HepG2 (cell line): ENCODE results near the gene PRR36. TPM values are rescaled to one million over a fixed set of nuclear protein-coding genes. Genes with fewer than 3 reads are reported as not detected.

ENCODE experiments used
- ARID3A ChIP-seq: IDR thresholded peaks from 2 replicates; pipeline ENCODE4 v1.6.1; 2012; ENCODE audit warnings: low read depth, low read length, improper control_type of control experiment
- GTF3A ChIP-seq: sonication (generic); formaldehyde crosslinking; conservative IDR thresholded peaks from 2 replicates; pipeline ENCODE4 v1.4.0; 2020; ENCODE audit warnings: mild to moderate bottlenecking, missing genetic modification reagents
- MIXL1 ChIP-seq: IDR thresholded peaks from 2 replicates; pipeline ENCODE4 v1.6.1; 2016
- TOE1 ChIP-seq: sonication (generic); formaldehyde crosslinking; IDR thresholded peaks from 2 replicates; pipeline ENCODE4 v1.4.0; 2020; ENCODE audit warnings: mild to moderate bottlenecking, missing genetic modification reagents
- YEATS2 ChIP-seq: sonication (generic); formaldehyde crosslinking; IDR thresholded peaks from 2 replicates; pipeline ENCODE4 v1.4.0; 2020; ENCODE audit warnings: missing genetic modification reagents, borderline replicate concordance
- ZBED4 ChIP-seq: sonication (generic); formaldehyde crosslinking; IDR thresholded peaks from 2 replicates; pipeline ENCODE4 v1.4.0; 2020; ENCODE audit warnings: missing genetic modification reagents, borderline replicate concordance
- ZFP36L2 ChIP-seq: sonication (generic); formaldehyde crosslinking; IDR thresholded peaks from 2 replicates; pipeline ENCODE4 v1.4.0; 2020; ENCODE audit warnings: missing genetic modification reagents
- ZNF510 ChIP-seq: sonication (generic); formaldehyde crosslinking; IDR thresholded peaks from 2 replicates; pipeline ENCODE4 v1.4.0; 2020; ENCODE audit warnings: low read depth, mild to moderate bottlenecking, missing genetic modification reagents
- ZNF883 ChIP-seq: sonication (generic); formaldehyde crosslinking; IDR thresholded peaks from 2 replicates; pipeline ENCODE4 v1.5.1; 2020; ENCODE audit warnings: mild to moderate bottlenecking, missing genetic modification reagents; ENCODE audit errors: not compliant biosample characterization
- polyA plus RNA-seq, 8 experiments: library from polyadenylated mRNA; depleted of rRNA in 3 of 8; stranded (reverse) in 7 of 8; unstranded in 1 of 8; fragments of >200 nt; fragmentation: Illumina TruSeq in 4 of 8; extraction: Trizol in 4 of 8; gene quantifications; 2 replicates each; pipeline versions ENCODE4 v1.2.1 to v1.2.3, GENCODE V29; 2011 to 2016; ENCODE audit warnings: low read depth in 4 of 8, missing spikeins in 1 of 8, mixed read lengths in 1 of 8; ENCODE audit not compliant: insufficient read depth in 1 of 8
- total RNA-seq, 5 experiments: library from RNA; depleted of rRNA; stranded (reverse); fragments of >200 nt; fragmentation: Illumina TruSeq; extraction: Trizol; gene quantifications; 2 replicates each; pipeline ENCODE4 v1.2.3, GENCODE V29; 2016; ENCODE audit warnings: low read depth in 1 of 5
- TF ChIP-seq, protein P1 (sequence below): sonication (generic); formaldehyde crosslinking; IDR thresholded peaks from 2 replicates; pipeline ENCODE4; 2020; ENCODE audit warnings: missing genetic modification reagents, mild to moderate bottlenecking, borderline replicate concordance
- TF ChIP-seq, protein P2 (sequence below): sonication (generic); formaldehyde crosslinking; conservative IDR thresholded peaks from 2 replicates; pipeline ENCODE4 v1.4.0; 2020; ENCODE audit warnings: missing genetic modification reagents
- TF ChIP-seq, protein P3 (sequence below): IDR thresholded peaks from 2 replicates; pipeline ENCODE4 v1.6.1; 2012; ENCODE audit warnings: inconsistent platforms
- TF ChIP-seq, protein P4 (sequence below): conservative IDR thresholded peaks from 2 replicates; pipeline ENCODE4 v1.6.1; 2018; ENCODE audit warnings: missing genetic modification reagents

PRR36 gene
- total and polyA plus RNA-seq, 2 of the 13 experiments (the other 11 are each of a cell fraction or from before 2014, with no cell fraction given): 0.07 to 0.17 TPM

DNA sequence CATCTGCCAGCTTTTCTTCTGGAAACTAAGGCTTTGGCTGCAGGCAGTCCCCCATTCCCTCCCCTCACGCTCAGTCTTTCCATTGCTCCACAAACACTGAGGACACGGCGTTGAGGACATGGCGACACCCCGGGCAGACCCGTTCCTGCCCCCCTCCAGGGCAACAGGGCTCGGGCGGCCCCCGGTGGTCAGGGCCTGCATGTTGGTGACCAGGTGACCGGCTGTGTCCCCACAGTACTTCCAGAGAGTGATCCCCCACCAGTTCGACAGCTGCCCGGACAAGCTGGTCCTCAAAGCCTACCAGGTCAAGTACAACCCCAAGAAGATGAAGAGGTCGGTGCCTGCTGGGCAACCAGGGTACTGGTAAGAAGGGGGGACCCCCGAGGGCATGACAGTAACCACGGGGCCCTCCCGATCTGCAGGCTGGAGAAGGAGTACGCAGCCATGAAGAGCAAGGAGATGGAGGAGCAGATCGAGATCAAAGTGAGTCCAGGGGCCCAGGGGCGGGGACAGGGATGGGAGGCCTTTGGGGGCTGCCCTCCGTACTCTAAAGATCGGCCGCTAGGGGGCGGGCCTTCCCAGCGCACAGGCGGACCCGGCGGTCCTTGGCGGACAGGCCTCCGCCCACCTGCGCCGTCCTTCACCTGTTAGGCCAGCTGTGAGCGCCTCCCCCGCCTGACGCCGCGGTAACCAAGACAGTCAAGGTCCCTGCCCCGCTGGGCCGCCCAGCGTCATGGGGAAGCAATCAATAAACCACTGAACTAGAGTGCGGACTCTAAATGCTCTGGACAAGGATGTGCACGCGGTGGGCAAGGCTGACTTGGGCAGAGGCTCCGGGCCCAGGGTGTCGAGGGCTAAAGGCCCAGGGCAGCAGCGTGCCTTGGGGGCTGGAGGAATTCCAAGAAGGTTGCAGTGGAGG lies 21.1 kb downstream of the PRR36 start (continued):
- TF ChIP-seq, protein P1, sequence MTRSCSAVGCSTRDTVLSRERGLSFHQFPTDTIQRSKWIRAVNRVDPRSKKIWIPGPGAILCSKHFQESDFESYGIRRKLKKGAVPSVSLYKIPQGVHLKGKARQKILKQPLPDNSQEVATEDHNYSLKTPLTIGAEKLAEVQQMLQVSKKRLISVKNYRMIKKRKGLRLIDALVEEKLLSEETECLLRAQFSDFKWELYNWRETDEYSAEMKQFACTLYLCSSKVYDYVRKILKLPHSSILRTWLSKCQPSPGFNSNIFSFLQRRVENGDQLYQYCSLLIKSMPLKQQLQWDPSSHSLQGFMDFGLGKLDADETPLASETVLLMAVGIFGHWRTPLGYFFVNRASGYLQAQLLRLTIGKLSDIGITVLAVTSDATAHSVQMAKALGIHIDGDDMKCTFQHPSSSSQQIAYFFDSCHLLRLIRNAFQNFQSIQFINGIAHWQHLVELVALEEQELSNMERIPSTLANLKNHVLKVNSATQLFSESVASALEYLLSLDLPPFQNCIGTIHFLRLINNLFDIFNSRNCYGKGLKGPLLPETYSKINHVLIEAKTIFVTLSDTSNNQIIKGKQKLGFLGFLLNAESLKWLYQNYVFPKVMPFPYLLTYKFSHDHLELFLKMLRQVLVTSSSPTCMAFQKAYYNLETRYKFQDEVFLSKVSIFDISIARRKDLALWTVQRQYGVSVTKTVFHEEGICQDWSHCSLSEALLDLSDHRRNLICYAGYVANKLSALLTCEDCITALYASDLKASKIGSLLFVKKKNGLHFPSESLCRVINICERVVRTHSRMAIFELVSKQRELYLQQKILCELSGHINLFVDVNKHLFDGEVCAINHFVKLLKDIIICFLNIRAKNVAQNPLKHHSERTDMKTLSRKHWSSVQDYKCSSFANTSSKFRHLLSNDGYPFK (CRISPR knock-in tag): peak; percentile 76; the same call in 1 of the 2 replicates
- TF ChIP-seq GTF3A (CRISPR knock-in tag) (0 out of 2 replicates have a peak, but pooled peaks have one; percentile 55), ARID3A (0 out of 2 replicates have a peak, but pooled peaks have one; percentile 9), ZFP36L2 (CRISPR knock-in tag) (no peak), ZNF510 (CRISPR knock-in tag) (peak; percentile 93; the same call in 1 of the 2 replicates), MIXL1 (CRISPR knock-in tag) (peak; percentile 80), YEATS2 (CRISPR knock-in tag) (peak; percentile 82; the same call in 1 of the 2 replicates), TOE1 (CRISPR knock-in tag) (no peak), ZNF883 (CRISPR knock-in tag) (peak; percentile 93), ZBED4 (CRISPR knock-in tag) (peak; percentile 96)
- TF ChIP-seq, protein P2, sequence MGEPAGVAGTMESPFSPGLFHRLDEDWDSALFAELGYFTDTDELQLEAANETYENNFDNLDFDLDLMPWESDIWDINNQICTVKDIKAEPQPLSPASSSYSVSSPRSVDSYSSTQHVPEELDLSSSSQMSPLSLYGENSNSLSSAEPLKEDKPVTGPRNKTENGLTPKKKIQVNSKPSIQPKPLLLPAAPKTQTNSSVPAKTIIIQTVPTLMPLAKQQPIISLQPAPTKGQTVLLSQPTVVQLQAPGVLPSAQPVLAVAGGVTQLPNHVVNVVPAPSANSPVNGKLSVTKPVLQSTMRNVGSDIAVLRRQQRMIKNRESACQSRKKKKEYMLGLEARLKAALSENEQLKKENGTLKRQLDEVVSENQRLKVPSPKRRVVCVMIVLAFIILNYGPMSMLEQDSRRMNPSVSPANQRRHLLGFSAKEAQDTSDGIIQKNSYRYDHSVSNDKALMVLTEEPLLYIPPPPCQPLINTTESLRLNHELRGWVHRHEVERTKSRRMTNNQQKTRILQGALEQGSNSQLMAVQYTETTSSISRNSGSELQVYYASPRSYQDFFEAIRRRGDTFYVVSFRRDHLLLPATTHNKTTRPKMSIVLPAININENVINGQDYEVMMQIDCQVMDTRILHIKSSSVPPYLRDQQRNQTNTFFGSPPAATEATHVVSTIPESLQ (CRISPR knock-in tag): peak; percentile 66; the same call in 1 of the 2 replicates
- TF ChIP-seq, protein P3, sequence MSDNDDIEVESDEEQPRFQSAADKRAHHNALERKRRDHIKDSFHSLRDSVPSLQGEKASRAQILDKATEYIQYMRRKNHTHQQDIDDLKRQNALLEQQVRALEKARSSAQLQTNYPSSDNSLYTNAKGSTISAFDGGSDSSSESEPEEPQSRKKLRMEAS: peak; percentile 99
- TF ChIP-seq, protein P4, sequence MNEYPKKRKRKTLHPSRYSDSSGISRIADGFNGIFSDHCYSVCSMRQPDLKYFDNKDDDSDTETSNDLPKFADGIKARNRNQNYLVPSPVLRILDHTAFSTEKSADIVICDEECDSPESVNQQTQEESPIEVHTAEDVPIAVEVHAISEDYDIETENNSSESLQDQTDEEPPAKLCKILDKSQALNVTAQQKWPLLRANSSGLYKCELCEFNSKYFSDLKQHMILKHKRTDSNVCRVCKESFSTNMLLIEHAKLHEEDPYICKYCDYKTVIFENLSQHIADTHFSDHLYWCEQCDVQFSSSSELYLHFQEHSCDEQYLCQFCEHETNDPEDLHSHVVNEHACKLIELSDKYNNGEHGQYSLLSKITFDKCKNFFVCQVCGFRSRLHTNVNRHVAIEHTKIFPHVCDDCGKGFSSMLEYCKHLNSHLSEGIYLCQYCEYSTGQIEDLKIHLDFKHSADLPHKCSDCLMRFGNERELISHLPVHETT (CRISPR knock-in tag): peak; percentile 63; the same call in 1 of the 2 replicates
